ENCODE results near the gene FAM184B.

- TF ChIP-seq CTCF (IDR thresholded peaks at IDR 0.05 in 4 of 5, conservative IDR thresholded peaks at IDR 0.05 in 1 of 5) (no peak), POLR2A (IDR thresholded peaks at IDR 0.05) (no peak)
These were observed 131.0 kb downstream of the FAM184B start for GRCh38 chr4:17650406-17650805.

Data from gastrocnemius medialis (tissue), 4 donors.